HCT116 (cell line): ENCODE results near the gene LDLR. TPM values are rescaled to one million over a fixed set of nuclear protein-coding genes. Genes with fewer than 3 reads are reported as not detected.
A peak's percentile ranks its signal among the peaks of the same experiment; 100 is the strongest.
"Not testable (repeated sequence)": the region's sequence is repeated elsewhere in the genome, so short reads cannot be mapped to it uniquely, and the experiment has no call there.

Experiments
- ATAC-seq: fragments of 200-7000 bp; cut with Tn5 transposase; 2 replicates; pipeline ENCODE4 v1.9.1; 2020; ENCODE audit warnings: mild to moderate bottlenecking, moderate library complexity
- BruUV-seq: library from RNA; stranded (reverse); fragments of 400-500 nt; replicated peaks from 2 replicates; lab custom pipeline; 2021; lab: Mats Ljungman, UMichigan
- CTCF ChIA-PET: fragments of 300-600 bp; sonication (Branson Sonifier 250); formaldehyde crosslinking; loops from one replicate; lab custom pipeline; 2021; ENCODE audit warnings: antibody characterized with exemption; lab: Charles Lee
- POLR2A ChIA-PET: fragments of 300-600, 350-600 bp; sonication (Branson Sonifier 250); formaldehyde crosslinking; loops from one replicate; lab custom pipeline; 2021; ENCODE audit warnings: antibody characterized with exemption; lab: Charles Lee
- RAD21 ChIA-PET, 2 experiments: fragments of 300-600 bp; sonication (Branson Sonifier 250); formaldehyde crosslinking; loops; one replicate each; lab custom pipeline; 2023; ENCODE audit warnings: low total read pairs in 2 of 2; ENCODE audit not compliant: uncharacterized antibody in 2 of 2, unreplicated experiment in 2 of 2, low non-redundant PET in 1 of 2; lab: Charles Lee
- DNase-seq: peaks from one replicate; pipeline ENCODE4 v3.0.0-alpha.2; 2010; ENCODE audit warnings: low read depth, low spot score
- H2AFZ ChIP-seq: fragments of 200-600 bp; shearing (Covaris generic), sonication (generic); 2 replicates; pipeline ENCODE4 v1.6.1; 2017; ENCODE audit warnings: low read depth, mixed run types, mixed read lengths, antibody characterized with exemption, low read length; ENCODE audit not compliant: poor library complexity, severe bottlenecking
- H3K27ac ChIP-seq: 2 replicates; pipeline ENCODE4 v1.5.1; 2012; ENCODE audit warnings: low read depth, low read length
- H3K27me3 ChIP-seq: fragments of 200-600 bp; sonication (generic); 2 replicates; pipeline ENCODE4 v1.6.1; 2016; ENCODE audit warnings: mixed run types, low read length, mixed read lengths; ENCODE audit not compliant: insufficient read depth
- H3K36me3 ChIP-seq, 2 experiments: fragments of 200-500 bp in 1 of 2; fragments of 200-600 bp in 1 of 2; sonication (Bioruptor generic) in 1 of 2; sonication (generic) in 1 of 2; 2 replicates each; pipeline versions ENCODE4 v1.5.1 to v1.6.1; 2014 to 2016; ENCODE audit warnings: low read length in 2 of 2, inconsistent platforms in 1 of 2, mixed read lengths in 1 of 2, mixed run types in 1 of 2; ENCODE audit not compliant: insufficient read depth in 2 of 2, control insufficient read depth in 1 of 2
- H3K4me1 ChIP-seq, 2 experiments: fragments of 200-600 bp in 1 of 2; sonication (generic) in 1 of 2; 2 replicates each; pipeline versions ENCODE4 v1.5.1 to v1.6.1; 2012 to 2017; ENCODE audit warnings: low read length in 2 of 2, inconsistent platforms in 1 of 2, mild to moderate bottlenecking in 1 of 2, mixed read lengths in 1 of 2, mixed run types in 1 of 2, moderate library complexity in 1 of 2; ENCODE audit not compliant: insufficient read depth in 2 of 2, control insufficient read depth in 1 of 2
- H3K4me2 ChIP-seq: fragments of 200-600 bp; sonication (generic); 2 replicates; pipeline ENCODE4 v1.6.1; 2017; ENCODE audit warnings: mixed run types, low read length, mixed read lengths
- H3K4me3 ChIP-seq, 2 experiments: fragments of 200-600 bp in 1 of 2; sonication (generic) in 1 of 2; replicated peaks in 1 of 2; 2 replicates each; pipeline ENCODE4 v1.5.1; 2011 to 2016; ENCODE audit warnings: low read length in 2 of 2, control low read depth in 1 of 2, low read depth in 1 of 2, mild to moderate bottlenecking in 1 of 2, mixed read lengths in 1 of 2, mixed run types in 1 of 2
- H3K79me2 ChIP-seq: fragments of 200-600 bp; sonication (generic); 2 replicates; pipeline ENCODE4 v1.6.1; 2017; ENCODE audit warnings: mild to moderate bottlenecking, mixed run types, low read length, moderate library complexity, mixed read lengths; ENCODE audit not compliant: insufficient read depth
- H3K9ac ChIP-seq: fragments of 200-600 bp; sonication (generic); 2 replicates; pipeline ENCODE4 v1.6.1; 2016; ENCODE audit warnings: low read length, mixed read lengths
- H3K9me2 ChIP-seq: fragments of 200-600 bp; sonication (generic), shearing (Covaris generic); 2 replicates; pipeline ENCODE4 v1.6.1; 2017; ENCODE audit warnings: mixed run types, mild to moderate bottlenecking, moderate library complexity; ENCODE audit not compliant: insufficient read depth
- H3K9me3 ChIP-seq, 2 experiments: fragments of 200-500 bp in 1 of 2; fragments of 200-600 bp in 1 of 2; sonication (Bioruptor generic) in 1 of 2; sonication (generic) in 1 of 2; 2 replicates each; pipeline ENCODE4 v1.6.1; 2014 to 2017; ENCODE audit warnings: low read length in 2 of 2, mixed read lengths in 2 of 2, inconsistent platforms in 1 of 2, low read depth in 1 of 2, mild to moderate bottlenecking in 1 of 2, mixed run types in 1 of 2, moderate library complexity in 1 of 2; ENCODE audit not compliant: control insufficient read depth in 1 of 2, insufficient read depth in 1 of 2
- H4K20me1 ChIP-seq: fragments of 200-600 bp; sonication (generic), shearing (Covaris generic); 2 replicates; pipeline ENCODE4 v1.6.1; 2017; ENCODE audit warnings: mixed run types, mild to moderate bottlenecking, moderate library complexity; ENCODE audit not compliant: insufficient read depth
- intact Hi-C: fragments of 100-400 bp; cut with micrococcal nuclease; formaldehyde crosslinking; loops from 2 replicates; pipeline ENCODE4 v1.10.0; 2022
- total RNA-seq: library from RNA; stranded (reverse); gene quantifications from one replicate; pipeline ENCODE4 v1.2.1, GENCODE V29; 2021; ENCODE audit not compliant: unreplicated experiment
- TF ChIP-seq, protein P1 (sequence below), 3 experiments: fragments of 200-600 bp in 1 of 3; sonication (generic) in 1 of 3; IDR thresholded peaks in 2 of 3; conservative IDR thresholded peaks in 1 of 3; 2 replicates each; pipeline ENCODE4 v1.5.1; 2012 to 2017; ENCODE audit warnings: low read depth in 2 of 3, low read length in 2 of 3, antibody characterized with exemption in 1 of 3, borderline replicate concordance in 1 of 3, control low read depth in 1 of 3, mild to moderate bottlenecking in 1 of 3, mixed read lengths in 1 of 3, mixed run types in 1 of 3, moderate library complexity in 1 of 3; ENCODE audit not compliant: insufficient read depth in 1 of 3

Gene LDLR
- total RNA-seq, 1 experiment from 2014 or later, result 92.4 TPM

DNA sequence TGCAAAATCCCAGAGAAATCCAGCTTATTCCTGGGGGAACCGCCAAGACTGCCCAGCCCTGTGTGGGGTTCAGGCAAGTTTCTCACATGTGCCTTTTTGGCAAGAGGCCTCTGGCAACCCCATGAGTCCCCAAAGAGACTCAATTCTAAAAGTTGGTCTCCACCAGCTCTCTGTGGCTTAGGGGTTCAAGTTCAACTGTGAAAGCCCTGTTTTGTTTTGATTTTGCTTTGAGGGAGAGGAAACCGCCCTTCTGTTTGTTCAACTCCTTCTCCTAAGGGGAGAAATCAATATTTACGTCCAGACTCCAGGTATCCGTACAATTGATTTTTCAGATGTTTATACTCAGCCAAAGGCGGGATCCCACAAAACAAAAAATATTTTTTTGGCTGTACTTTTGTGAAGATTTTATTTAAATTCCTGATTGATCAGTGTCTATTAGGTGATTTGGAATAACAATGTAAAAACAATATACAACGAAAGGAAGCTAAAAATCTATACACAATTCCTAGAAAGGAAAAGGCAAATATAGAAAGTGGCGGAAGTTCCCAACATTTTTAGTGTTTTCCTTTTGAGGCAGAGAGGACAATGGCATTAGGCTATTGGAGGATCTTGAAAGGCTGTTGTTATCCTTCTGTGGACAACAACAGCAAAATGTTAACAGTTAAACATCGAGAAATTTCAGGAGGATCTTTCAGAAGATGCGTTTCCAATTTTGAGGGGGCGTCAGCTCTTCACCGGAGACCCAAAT, 583 bp upstream of the LDLR start (continued):
- TF ChIP-seq, protein P1, sequence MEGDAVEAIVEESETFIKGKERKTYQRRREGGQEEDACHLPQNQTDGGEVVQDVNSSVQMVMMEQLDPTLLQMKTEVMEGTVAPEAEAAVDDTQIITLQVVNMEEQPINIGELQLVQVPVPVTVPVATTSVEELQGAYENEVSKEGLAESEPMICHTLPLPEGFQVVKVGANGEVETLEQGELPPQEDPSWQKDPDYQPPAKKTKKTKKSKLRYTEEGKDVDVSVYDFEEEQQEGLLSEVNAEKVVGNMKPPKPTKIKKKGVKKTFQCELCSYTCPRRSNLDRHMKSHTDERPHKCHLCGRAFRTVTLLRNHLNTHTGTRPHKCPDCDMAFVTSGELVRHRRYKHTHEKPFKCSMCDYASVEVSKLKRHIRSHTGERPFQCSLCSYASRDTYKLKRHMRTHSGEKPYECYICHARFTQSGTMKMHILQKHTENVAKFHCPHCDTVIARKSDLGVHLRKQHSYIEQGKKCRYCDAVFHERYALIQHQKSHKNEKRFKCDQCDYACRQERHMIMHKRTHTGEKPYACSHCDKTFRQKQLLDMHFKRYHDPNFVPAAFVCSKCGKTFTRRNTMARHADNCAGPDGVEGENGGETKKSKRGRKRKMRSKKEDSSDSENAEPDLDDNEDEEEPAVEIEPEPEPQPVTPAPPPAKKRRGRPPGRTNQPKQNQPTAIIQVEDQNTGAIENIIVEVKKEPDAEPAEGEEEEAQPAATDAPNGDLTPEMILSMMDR (IDR thresholded peaks at IDR 0.05 in 2 of 3, conservative IDR thresholded peaks at IDR 0.05 in 1 of 3; ENCODE audit: borderline replicate concordance in 1 of 3, insufficient read depth in 1 of 3, low read depth in 2 of 3, low read length in 2 of 3), result no peak

DNA sequence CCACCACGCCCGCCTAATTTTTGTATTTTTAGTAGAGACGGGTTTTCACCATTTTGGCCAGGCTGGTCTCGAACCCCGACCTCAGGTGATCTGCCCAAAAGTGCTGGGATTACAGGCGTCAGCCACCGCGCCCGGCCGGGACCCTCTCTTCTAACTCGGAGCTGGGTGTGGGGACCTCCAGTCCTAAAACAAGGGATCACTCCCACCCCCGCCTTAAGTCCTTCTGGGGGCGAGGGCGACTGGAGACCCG, 676 bp downstream of the LDLR start:
- H3K9me2 ChIP-seq, RAD21 ChIA-PET, H3K9me3 ChIP-seq, POLR2A ChIA-PET, H2AFZ ChIP-seq, H4K20me1 ChIP-seq, H3K36me3 ChIP-seq, DNase-seq, BruUV-seq, H3K27me3 ChIP-seq: not testable (repeated sequence)
- Histone ChIP-seq H3K4me3 (peak overlapping the region; percentile 92 to 97), H3K9ac (peak overlapping the region; percentile 99), H3K4me1 (peaks cover 79 to 86% of the 10 kb centered on the region in 2 experiments), H3K4me2 (peak overlapping the region; percentile 97), H3K27ac (peak overlapping the region; percentile 80), H3K79me2 (peaks cover 54% of the 10 kb centered on the region)
- ATAC-seq, result peak; percentile 6
- intact Hi-C loops, result loop anchor here (2.0 kb wide), 1 partner anchor 53 kb away; no protein-coding TSS in a partner anchor
- CTCF ChIA-PET, result interaction anchor here (1.3 kb wide), 3 partner anchors 36 to 153 kb away, joined by 3 to 5 read pairs (median 4); no protein-coding TSS in a partner anchor
